HL-60/S4 treated with retinoic acid at 250 ng/mL for 4 days and 3 days (cell line): ENCODE data around the gene LRRK2.

Source experiments
- in situ Hi-C: fragments of 300-500 bp; cut with MboI; formaldehyde crosslinking; loops from 2 replicates; pipeline ENCODE4 v1.7.0; 2022; ENCODE audit warnings: low sequenced_read_pairs

Gene LRRK2

GRCh38 chr12:40312196-40312595 lies 87.4 kb downstream of the LRRK2 start:
- in situ Hi-C loops: loop anchor here (25.0 kb wide), 3 partner anchors 150 to 550 kb away; no protein-coding TSS in a partner anchor

- in situ Hi-C loops: loop anchor here (25.0 kb wide), 3 partner anchors 151 to 551 kb away; no protein-coding TSS in a partner anchor
Measured at GRCh38 chr12:40312982-40313576, 88.3 kb downstream of the LRRK2 start.

GRCh38 chr12:40313928-40314327 lies 89.1 kb downstream of the LRRK2 start:
- in situ Hi-C loops: loop anchor here (25.0 kb wide), 3 partner anchors 152 to 552 kb away; no protein-coding TSS in a partner anchor

- in situ Hi-C loops: loop anchor here (25.0 kb wide), 3 partner anchors 153 to 553 kb away; no protein-coding TSS in a partner anchor
Measured at GRCh38 chr12:40314927-40315326, 90.1 kb downstream of the LRRK2 start.

GRCh38 chr12:40315375-40315774 lies 90.6 kb downstream of the LRRK2 start:
- in situ Hi-C loops: loop anchor here (25.0 kb wide), 3 partner anchors 153 to 553 kb away; no protein-coding TSS in a partner anchor

GRCh38 chr12:40324261-40324660 lies 99.5 kb downstream of the LRRK2 start:
- in situ Hi-C loops: loop anchor here (25.0 kb wide), 3 partner anchors 162 to 562 kb away; no protein-coding TSS in a partner anchor

GRCh38 chr12:40325349-40325960 lies 100.7 kb downstream of the LRRK2 start:
- in situ Hi-C loops: no loop called here

- in situ Hi-C loops: no loop called here
Measured at GRCh38 chr12:40327535-40327934, 102.7 kb downstream of the LRRK2 start.

- in situ Hi-C loops: no loop called here
Measured at GRCh38 chr12:40330180-40330579, 105.4 kb downstream of the LRRK2 start.

GRCh38 chr12:40331886-40332285 lies 107.1 kb downstream of the LRRK2 start:
- in situ Hi-C loops: no loop called here

GRCh38 chr12:40335991-40336390 lies 111.2 kb downstream of the LRRK2 start:
- in situ Hi-C loops: no loop called here

- in situ Hi-C loops: no loop called here
Measured at GRCh38 chr12:40336573-40337199, 111.9 kb downstream of the LRRK2 start.

- in situ Hi-C loops: no loop called here
Measured at GRCh38 chr12:40338071-40338470, 113.3 kb downstream of the LRRK2 start.

GRCh38 chr12:40338621-40339020 lies 113.8 kb downstream of the LRRK2 start:
- in situ Hi-C loops: no loop called here

- in situ Hi-C loops: no loop called here
Measured at GRCh38 chr12:40342010-40342409, 117.2 kb downstream of the LRRK2 start.

GRCh38 chr12:40343124-40343523 lies 118.3 kb downstream of the LRRK2 start:
- in situ Hi-C loops: no loop called here

- in situ Hi-C loops: no loop called here
Measured at GRCh38 chr12:40344312-40344711, 119.5 kb downstream of the LRRK2 start.

- in situ Hi-C loops: no loop called here
Measured at GRCh38 chr12:40351976-40352375, 127.2 kb downstream of the LRRK2 start.

- in situ Hi-C loops: no loop called here
Measured at GRCh38 chr12:40375076-40375475, 150.3 kb downstream of the LRRK2 start.

- in situ Hi-C loops: no loop called here
Measured at GRCh38 chr12:40376533-40377267, 151.9 kb downstream of the LRRK2 start.

- in situ Hi-C loops: no loop called here
Measured at GRCh38 chr12:40378691-40379090, 153.9 kb downstream of the LRRK2 start.
